SJCRH30 (cell line): Measurements from ENCODE around the gene IER5L. TPM values are rescaled to one million over a fixed set of nuclear protein-coding genes. Genes with fewer than 3 reads are reported as not detected.
"Not testable (repeated sequence)": the region's sequence is repeated elsewhere in the genome, so short reads cannot be mapped to it uniquely, and the experiment has no call there.

Source experiments
- DNase-seq, 2 experiments: peaks; one replicate each; pipeline ENCODE4 v3.0.0-alpha.2; 2015 to 2020
- H3K27ac ChIP-seq: fragments of 250-450 bp; sonication (Bioruptor Pico); 2 replicates; pipeline ENCODE4 v1.5.1; 2020; ENCODE audit warnings: mild to moderate bottlenecking, moderate library complexity
- H3K27me3 ChIP-seq: fragments of 250-450 bp; sonication (Bioruptor Pico); 2 replicates; pipeline ENCODE4 v1.5.1; 2020; ENCODE audit warnings: mild to moderate bottlenecking, moderate library complexity
- H3K36me3 ChIP-seq: fragments of 250-450 bp; sonication (Bioruptor Pico); 2 replicates; pipeline ENCODE4 v1.5.1; 2020; ENCODE audit warnings: mild to moderate bottlenecking, moderate library complexity
- H3K4me1 ChIP-seq: fragments of 250-450 bp; sonication (Bioruptor Pico); 2 replicates; pipeline ENCODE4 v1.5.1; 2020; ENCODE audit warnings: mild to moderate bottlenecking, moderate library complexity
- H3K4me3 ChIP-seq: fragments of 250-450 bp; sonication (Bioruptor Pico); 2 replicates; pipeline ENCODE4 v1.5.1; 2020; ENCODE audit warnings: mild to moderate bottlenecking, moderate library complexity
- H3K9me3 ChIP-seq: fragments of 250-450 bp; sonication (Bioruptor Pico); replicated peaks from 2 replicates; pipeline ENCODE4 v1.5.1; 2020; ENCODE audit warnings: mild to moderate bottlenecking, moderate library complexity
- total RNA-seq: library from RNA; depleted of rRNA; stranded (reverse); fragments of >200 nt; shearing (Covaris generic); gene quantifications from 2 replicates; pipeline ENCODE4 v1.2.3, GENCODE V29; 2014

Gene IER5L
- total RNA-seq, 1 experiment from 2014 or later, result 2.8 TPM

- H3K27me3 ChIP-seq, result 0 out of 2 replicates have a peak, but pooled peaks cover 10% of the 10 kb centered on the region
- H3K36me3 ChIP-seq, result no peaks in the 10 kb centered on the region
- H3K9me3 ChIP-seq, result no peaks in the 10 kb centered on the region
- H3K27ac ChIP-seq, result no peak overlapping the region
- H3K4me1 ChIP-seq, result peaks cover 18% of the 10 kb centered on the region
- peak in 1 of 2 experiments; percentile 67 for DNase-seq
- peak overlapping the region; percentile 39 for H3K4me3 ChIP-seq
These were observed 11.2 kb downstream of the IER5L start for GRCh38 chr9:129166623-129167557.

DNA sequence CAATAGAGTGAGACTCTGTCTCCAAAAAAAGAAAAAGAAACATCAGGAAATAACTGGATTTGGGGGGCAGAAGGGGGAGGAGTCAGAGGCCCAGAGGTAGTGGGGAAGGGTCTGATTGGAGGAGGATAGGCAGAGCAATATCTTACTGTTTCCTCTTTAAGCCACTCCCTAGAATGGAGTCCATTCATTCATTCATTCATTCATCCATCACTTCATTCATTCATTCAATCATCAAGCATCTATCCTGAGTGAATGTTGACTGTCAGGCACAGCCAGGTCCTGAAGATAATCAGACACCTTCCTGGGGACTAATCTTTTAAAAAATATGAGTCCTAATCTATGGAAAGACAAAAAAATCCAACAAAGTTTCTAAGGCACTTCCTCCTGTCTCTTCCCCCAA is 12.9 kb downstream of the IER5L start:
- no peaks in the 10 kb centered on the region for H3K9me3 ChIP-seq
- peaks cover 18% of the 10 kb centered on the region for H3K4me1 ChIP-seq
- H3K4me3 ChIP-seq, result no peak overlapping the region
- peaks cover 2% of the 10 kb centered on the region; the same call in 1 of the 2 replicates for H3K27me3 ChIP-seq
- no peak overlapping the region for H3K27ac ChIP-seq
- no peaks in the 10 kb centered on the region for H3K36me3 ChIP-seq
- DNase-seq, result no peak

- H3K4me3 ChIP-seq, result no peak overlapping the region
- peak in 1 of 2 experiments; percentile 48 for DNase-seq
- no peaks in the 10 kb centered on the region for H3K36me3 ChIP-seq
- no peaks in the 10 kb centered on the region; the same call in 1 of the 2 replicates for H3K27me3 ChIP-seq
- H3K27ac ChIP-seq, result no peak overlapping the region
- H3K9me3 ChIP-seq, result no peaks in the 10 kb centered on the region
- H3K4me1 ChIP-seq, result peaks cover 18% of the 10 kb centered on the region
These were observed 13.7 kb downstream of the IER5L start for GRCh38 chr9:129164246-129164930.

- Histone ChIP-seq H3K4me1 (peaks cover 18% of the 10 kb centered on the region), H3K27me3 (no peaks in the 10 kb centered on the region; the same call in 1 of the 2 replicates), H3K27ac (no peak overlapping the region), H3K36me3 (no peaks in the 10 kb centered on the region), H3K9me3 (no peaks in the 10 kb centered on the region), H3K4me3 (no peak overlapping the region)
- no peak for DNase-seq
These were observed 14.3 kb downstream of the IER5L start for GRCh38 chr9:129163753-129164152.

DNA sequence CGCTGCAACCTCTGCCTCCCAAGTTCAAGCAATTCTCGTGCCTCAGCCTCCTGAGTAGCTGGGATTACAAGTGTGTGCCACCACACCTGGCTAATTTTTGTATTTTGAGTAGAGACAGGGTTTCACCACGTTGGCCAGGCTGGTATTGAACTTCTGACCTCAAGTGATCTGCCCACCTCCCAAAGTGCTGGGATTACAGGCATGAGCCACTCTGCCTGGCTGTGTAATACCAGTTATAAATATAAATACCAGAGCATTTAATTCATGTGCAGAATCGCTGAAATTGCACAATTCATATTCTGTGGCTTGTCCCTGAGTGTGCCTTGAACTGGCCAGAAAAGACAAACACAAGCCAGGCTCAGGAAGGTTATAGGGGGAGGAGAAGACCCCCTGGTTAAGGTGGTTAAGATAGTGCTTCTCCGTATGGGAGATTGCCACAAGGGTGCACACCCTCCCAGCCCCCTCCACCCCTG is 14.8 kb downstream of the IER5L start:
- H3K9me3 ChIP-seq, H3K36me3 ChIP-seq, H3K27me3 ChIP-seq, H3K4me3 ChIP-seq, DNase-seq, H3K27ac ChIP-seq: not testable (repeated sequence)
- H3K4me1 ChIP-seq, result peaks cover 17% of the 10 kb centered on the region

GRCh38 chr9:129162497-129163197 is 15.4 kb downstream of the IER5L start:
- no peaks in the 10 kb centered on the region for H3K36me3 ChIP-seq
- peaks cover 12% of the 10 kb centered on the region for H3K4me1 ChIP-seq
- no peak overlapping the region for H3K4me3 ChIP-seq
- no peak overlapping the region for H3K27ac ChIP-seq
- H3K27me3 ChIP-seq, result no peaks in the 10 kb centered on the region; the same call in 1 of the 2 replicates
- H3K9me3 ChIP-seq, result no peaks in the 10 kb centered on the region
- no peak for DNase-seq

DNA sequence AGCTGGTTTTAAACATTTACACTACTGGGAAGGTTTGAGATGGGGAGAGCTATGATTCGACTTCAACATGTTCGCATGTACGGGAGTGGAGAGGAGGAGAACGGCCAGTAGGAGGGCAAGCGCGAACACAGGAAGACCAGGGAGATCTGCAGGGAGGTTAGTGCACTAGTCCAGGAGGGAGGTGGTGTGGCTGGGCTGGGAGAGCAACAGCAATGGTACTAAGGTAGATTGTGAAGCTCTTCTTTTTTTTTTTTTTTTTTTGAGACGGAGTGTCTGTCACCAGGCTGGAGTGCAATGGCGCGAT is 16.6 kb downstream of the IER5L start:
- H3K27me3 ChIP-seq, result no peaks in the 10 kb centered on the region; the same call in 1 of the 2 replicates
- H3K36me3 ChIP-seq, result no peaks in the 10 kb centered on the region
- H3K4me1 ChIP-seq, result peaks cover 10% of the 10 kb centered on the region; the same call in 1 of the 2 replicates
- no peak for DNase-seq
- H3K4me3 ChIP-seq, result no peak overlapping the region
- H3K9me3 ChIP-seq, result no peaks in the 10 kb centered on the region
- no peak overlapping the region for H3K27ac ChIP-seq

DNA sequence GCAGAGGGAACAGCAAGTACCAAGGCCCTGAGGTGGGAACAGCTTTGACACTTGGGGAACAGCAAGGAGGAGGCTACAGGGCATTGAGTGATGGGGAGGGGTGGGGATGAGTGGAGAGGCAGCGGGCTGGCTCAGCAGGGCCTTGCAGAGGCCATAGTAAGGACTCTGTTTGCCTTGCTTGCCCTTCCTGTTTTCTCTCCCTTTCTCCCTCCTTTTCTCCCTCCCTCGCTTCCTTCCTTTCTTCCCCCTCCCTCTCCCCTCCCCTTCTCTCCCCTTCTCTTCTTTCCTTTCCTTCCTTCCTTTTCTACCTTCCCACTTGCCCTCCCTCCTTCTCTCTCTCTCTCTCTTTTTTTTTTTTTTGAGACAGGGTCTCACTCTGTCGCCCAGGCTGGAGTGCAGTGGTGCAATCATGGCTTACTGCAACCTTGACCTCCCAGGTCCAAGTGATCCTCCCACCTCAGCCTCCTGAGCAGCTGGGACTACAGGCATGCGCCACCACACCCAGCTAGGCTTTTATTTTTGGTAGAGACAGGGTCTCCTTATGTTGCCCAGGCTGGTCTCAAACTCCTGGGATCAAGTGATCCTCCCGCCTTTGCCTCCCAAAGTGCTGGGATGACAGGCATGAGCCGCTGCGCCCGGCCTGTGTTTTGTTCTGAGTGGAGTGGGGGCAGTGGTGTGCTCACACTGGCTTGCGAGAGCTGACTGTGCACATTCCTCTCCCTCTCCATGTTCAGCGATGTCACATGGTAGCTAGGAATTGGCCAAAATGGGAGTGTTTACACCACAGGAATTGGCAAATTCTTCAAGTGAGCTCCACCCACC is 17.1 kb downstream of the IER5L start:
- Histone ChIP-seq H3K4me1 (peaks cover 10% of the 10 kb centered on the region; the same call in 1 of the 2 replicates), H3K9me3 (no peaks in the 10 kb centered on the region), H3K27ac (no peak overlapping the region), H3K4me3 (no peak overlapping the region), H3K27me3 (no peaks in the 10 kb centered on the region; the same call in 1 of the 2 replicates), H3K36me3 (no peaks in the 10 kb centered on the region)
- no peak for DNase-seq

- DNase-seq, result no peak
- Histone ChIP-seq H3K9me3 (no peaks in the 10 kb centered on the region), H3K4me1 (no peaks in the 10 kb centered on the region), H3K27me3 (no peaks in the 10 kb centered on the region; the same call in 1 of the 2 replicates), H3K27ac (no peak overlapping the region), H3K4me3 (no peak overlapping the region), H3K36me3 (no peaks in the 10 kb centered on the region)
These were observed 21.9 kb downstream of the IER5L start for GRCh38 chr9:129156163-129156562.

DNA sequence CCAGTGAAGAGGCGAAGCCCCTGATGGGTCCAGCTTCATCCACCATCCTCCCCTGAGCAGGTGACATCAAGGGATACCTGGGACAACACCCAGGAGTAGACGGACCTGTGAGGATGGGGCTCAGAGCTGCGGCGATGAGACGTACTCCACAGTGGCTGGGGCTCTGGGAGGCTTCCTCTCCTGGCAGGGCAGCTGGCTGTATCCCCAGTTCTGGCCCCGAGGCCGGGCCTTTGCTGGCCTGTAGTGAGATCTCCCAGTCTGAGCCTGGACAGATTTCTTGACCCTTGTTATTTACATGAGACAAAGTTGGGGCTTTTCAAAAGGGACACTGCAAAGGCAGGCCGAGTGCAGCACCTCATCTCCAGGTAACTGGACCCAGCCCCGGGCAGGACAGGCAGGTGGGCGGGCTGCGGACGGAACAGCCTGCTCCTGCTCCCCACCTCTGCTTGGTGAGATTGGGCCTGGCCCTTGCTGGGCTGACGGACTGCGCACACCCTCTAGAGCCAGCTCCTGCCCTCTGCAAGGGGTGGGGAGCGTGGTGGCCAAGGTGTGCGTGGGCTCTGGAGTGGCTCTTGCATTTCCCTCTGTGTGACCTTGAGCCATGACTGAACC is 23.1 kb downstream of the IER5L start:
- no peak for DNase-seq
- H3K27me3 ChIP-seq, result no peaks in the 10 kb centered on the region
- H3K36me3 ChIP-seq, result no peaks in the 10 kb centered on the region
- no peaks in the 10 kb centered on the region for H3K4me1 ChIP-seq
- H3K9me3 ChIP-seq, result no peaks in the 10 kb centered on the region
- no peak overlapping the region for H3K4me3 ChIP-seq
- H3K27ac ChIP-seq, result no peak overlapping the region

GRCh38 chr9:129151469-129151868 is 26.6 kb downstream of the IER5L start:
- H3K27ac ChIP-seq, result no peak overlapping the region
- DNase-seq, result no peak
- H3K4me3 ChIP-seq, result no peak overlapping the region
- peaks cover 18% of the 10 kb centered on the region for H3K4me1 ChIP-seq
- no peaks in the 10 kb centered on the region for H3K9me3 ChIP-seq
- H3K36me3 ChIP-seq, result no peaks in the 10 kb centered on the region
- H3K27me3 ChIP-seq, result no peaks in the 10 kb centered on the region

GRCh38 chr9:129150672-129151211 is 27.3 kb downstream of the IER5L start:
- no peak for DNase-seq
- no peaks in the 10 kb centered on the region for H3K27me3 ChIP-seq
- peaks cover 25% of the 10 kb centered on the region for H3K4me1 ChIP-seq
- H3K9me3 ChIP-seq, result no peaks in the 10 kb centered on the region
- H3K4me3 ChIP-seq, result no peak overlapping the region
- H3K27ac ChIP-seq, result no peak overlapping the region
- H3K36me3 ChIP-seq, result no peaks in the 10 kb centered on the region

GRCh38 chr9:129150122-129150521 is 27.9 kb downstream of the IER5L start:
- no peaks in the 10 kb centered on the region for H3K36me3 ChIP-seq
- DNase-seq, result no peak
- no peaks in the 10 kb centered on the region for H3K27me3 ChIP-seq
- H3K4me3 ChIP-seq, result no peak overlapping the region
- H3K27ac ChIP-seq, result no peak overlapping the region
- peaks cover 31% of the 10 kb centered on the region for H3K4me1 ChIP-seq
- H3K9me3 ChIP-seq, result no peaks in the 10 kb centered on the region
